H1 (cell line): ENCODE measurements around the gene CCNE1. TPM values are rescaled to one million over a fixed set of nuclear protein-coding genes. Genes with fewer than 3 reads are reported as not detected.
"Not testable (repeated sequence)": the region's sequence is repeated elsewhere in the genome, so short reads cannot be mapped to it uniquely, and the experiment has no call there.

Experiments used
- CTCF ChIA-PET: fragments of 300-600 bp; sonication (Branson Sonifier 250); formaldehyde crosslinking; loops from one replicate; lab custom pipeline; 2021; ENCODE audit not compliant: partially characterized antibody; lab: Charles Lee
- POLR2A ChIA-PET: fragments of 300-600 bp; sonication (Branson Sonifier 250); formaldehyde crosslinking; loops from one replicate; lab custom pipeline; 2021; ENCODE audit warnings: inconsistent platforms; ENCODE audit not compliant: partially characterized antibody; lab: Charles Lee
- DNase-seq, 2 experiments: peaks; one replicate each; pipeline versions ENCODE4 v3.0.0 to v3.0.0-alpha.2; 2010 to 2022; ENCODE audit warnings: low spot score in 2 of 2, low read depth in 1 of 2, mixed read lengths in 1 of 2
- FAIRE-seq: peaks from 2 replicates; lab custom pipeline; 2011; peaks lifted over from hg19 to GRCh38; lab: Jason Lieb, UNC
- H2AFZ ChIP-seq: 2 replicates; pipeline ENCODE4 v1.8.1; 2012; ENCODE audit warnings: low read length, inconsistent platforms
- H2AK5ac ChIP-seq: 2 replicates; pipeline ENCODE4 v1.6.1; 2013; ENCODE audit warnings: low read depth, low read length
- H2BK120ac ChIP-seq: replicated peaks from 2 replicates; pipeline ENCODE3; 2013; ENCODE audit warnings: low read depth, low read length, inconsistent platforms
- H2BK12ac ChIP-seq: 2 replicates; pipeline ENCODE4 v1.6.1; 2013; ENCODE audit warnings: low read depth, low read length
- H2BK15ac ChIP-seq: 2 replicates; pipeline ENCODE4 v1.6.1; 2013; ENCODE audit warnings: low read length
- H2BK20ac ChIP-seq: 2 replicates; pipeline ENCODE4 v1.6.1; 2013; ENCODE audit warnings: low read length
- H2BK5ac ChIP-seq: 2 replicates; pipeline ENCODE4 v1.6.1; 2013; ENCODE audit warnings: low read depth, low read length
- H3K14ac ChIP-seq: 2 replicates; pipeline ENCODE4 v1.6.1; 2013; ENCODE audit warnings: inconsistent platforms; ENCODE audit not compliant: insufficient read length
- H3K18ac ChIP-seq: 2 replicates; pipeline ENCODE4 v1.6.1; 2013; ENCODE audit warnings: low read length; ENCODE audit errors: extremely low read depth
- H3K23ac ChIP-seq: 2 replicates; pipeline ENCODE4 v1.6.1; 2013; ENCODE audit warnings: inconsistent platforms; ENCODE audit not compliant: insufficient read length
- H3K23me2 ChIP-seq: 2 replicates; pipeline ENCODE4 v1.6.1; 2013; ENCODE audit warnings: low read depth, low read length
- H3K27ac ChIP-seq: 2 replicates; pipeline ENCODE4 v1.6.1; 2011; ENCODE audit warnings: low read depth, low read length, inconsistent platforms
- H3K27me3 ChIP-seq, 4 experiments: replicated peaks in 1 of 4; 1 replicate in 1 of 4; 2 replicates in 3 of 4; pipeline versions ENCODE4 v1.6.1 to v1.8.1; 2011 to 2013; ENCODE audit warnings: low read length in 3 of 4, mild to moderate bottlenecking in 3 of 4, inconsistent platforms in 2 of 4, mixed read lengths in 2 of 4, moderate library complexity in 1 of 4; ENCODE audit not compliant: control insufficient read depth in 3 of 4, insufficient read depth in 3 of 4; ENCODE audit errors: extremely low read depth in 1 of 4
- H3K36me3 ChIP-seq, 4 experiments: 2 replicates each; pipeline versions ENCODE4 v1.6.1 to v1.8.1; 2011 to 2013; ENCODE audit warnings: mild to moderate bottlenecking in 4 of 4, low read length in 3 of 4, moderate library complexity in 2 of 4, control low read depth in 1 of 4, inconsistent platforms in 1 of 4; ENCODE audit not compliant: insufficient read depth in 4 of 4, control insufficient read depth in 2 of 4
- H3K4ac ChIP-seq: replicated peaks from 2 replicates; pipeline ENCODE3; 2013; ENCODE audit warnings: low read length, low read depth, mixed read lengths, inconsistent platforms; ENCODE audit not compliant: insufficient read length
- H3K4me1 ChIP-seq, 4 experiments: replicated peaks in 1 of 4; 1 replicate in 1 of 4; 2 replicates in 3 of 4; pipeline versions ENCODE4 v1.6.1 to v1.8.1; 2011 to 2013; ENCODE audit warnings: low read length in 3 of 4, inconsistent platforms in 2 of 4, mixed read lengths in 1 of 4; ENCODE audit not compliant: insufficient read depth in 4 of 4, control insufficient read depth in 3 of 4
- H3K4me2 ChIP-seq, 2 experiments: 2 replicates each; pipeline versions ENCODE4 v1.6.1 to v1.8.1; 2011 to 2013; ENCODE audit warnings: low read depth in 2 of 2, low read length in 2 of 2, control low read depth in 1 of 2, inconsistent platforms in 1 of 2, mild to moderate bottlenecking in 1 of 2; ENCODE audit not compliant: insufficient read depth in 1 of 2
- H3K4me3 ChIP-seq, 4 experiments: fragments of 200-600, 300-600 bp in 1 of 4; sonication (generic), shearing (Covaris generic), sonication (Bioruptor Twin) in 1 of 4; 2 replicates each; pipeline versions ENCODE4 v1.5.1 to v1.8.1; 2011 to 2016; ENCODE audit warnings: low read length in 4 of 4, low read depth in 3 of 4, control low read depth in 2 of 4, inconsistent platforms in 2 of 4, mild to moderate bottlenecking in 2 of 4, mixed read lengths in 1 of 4, moderate library complexity in 1 of 4; ENCODE audit not compliant: insufficient read depth in 2 of 4; ENCODE audit errors: extremely low read depth in 1 of 4
- H3K56ac ChIP-seq: replicated peaks from 2 replicates; pipeline ENCODE3; 2013; ENCODE audit warnings: low read depth, mild to moderate bottlenecking, mixed read lengths, low read length, inconsistent platforms; ENCODE audit not compliant: insufficient read length
- H3K79me1 ChIP-seq: 2 replicates; pipeline ENCODE4 v1.6.1; 2013; ENCODE audit warnings: low read depth, low read length, control low read depth
- H3K79me2 ChIP-seq, 2 experiments: 2 replicates each; pipeline versions ENCODE4 v1.6.1 to v1.8.1; 2012 to 2013; ENCODE audit warnings: low read length in 2 of 2, mild to moderate bottlenecking in 2 of 2, inconsistent platforms in 1 of 2; ENCODE audit not compliant: insufficient read depth in 2 of 2, control insufficient read depth in 1 of 2
- H3K9ac ChIP-seq, 4 experiments: replicated peaks in 1 of 4; 1 replicate in 1 of 4; 2 replicates in 3 of 4; pipeline versions ENCODE4 v1.6.1 to v1.8.1; 2011 to 2013; ENCODE audit warnings: low read depth in 3 of 4, low read length in 3 of 4, control low read depth in 2 of 4, mild to moderate bottlenecking in 2 of 4, moderate library complexity in 2 of 4, inconsistent platforms in 1 of 4; ENCODE audit errors: extremely low read depth in 1 of 4
- H3K9me3 ChIP-seq, 2 experiments: 2 replicates each; pipeline versions ENCODE4 v1.6.1 to v1.8.1; 2012 to 2013; ENCODE audit warnings: mild to moderate bottlenecking in 2 of 2, moderate library complexity in 2 of 2, control low read depth in 1 of 2, inconsistent platforms in 1 of 2, low read depth in 1 of 2, low read length in 1 of 2, mixed read lengths in 1 of 2; ENCODE audit not compliant: insufficient read depth in 2 of 2
- H4K20me1 ChIP-seq, 2 experiments: replicated peaks in 1 of 2; 2 replicates each; pipeline versions ENCODE3 to v1.8.1; 2011 to 2013; ENCODE audit warnings: inconsistent platforms in 2 of 2, low read length in 2 of 2, mild to moderate bottlenecking in 1 of 2; ENCODE audit not compliant: insufficient read depth in 2 of 2, control insufficient read depth in 1 of 2
- H4K5ac ChIP-seq: 2 replicates; pipeline ENCODE4 v1.6.1; 2013; ENCODE audit warnings: low read length, low read depth, mixed read lengths, inconsistent platforms; ENCODE audit not compliant: insufficient read length
- H4K8ac ChIP-seq: 2 replicates; pipeline ENCODE4 v1.8.0; 2013; ENCODE audit warnings: mild to moderate bottlenecking, moderate library complexity, low read length, inconsistent platforms; ENCODE audit not compliant: insufficient read depth; ENCODE audit errors: extremely low read depth
- H4K91ac ChIP-seq: replicated peaks from 2 replicates; pipeline ENCODE3; 2013; ENCODE audit warnings: low read length, mixed read lengths, inconsistent platforms; ENCODE audit not compliant: insufficient read length
- WGBS, 2 experiments: shearing (Covaris generic) in 1 of 2; methylation state at CpG; one replicate each; pipeline versions ENCODE4 v1.1.6 to v1.1.7; 2013 to 2015; ENCODE audit warnings: low lambda C conversion rate in 2 of 2, mixed read lengths in 2 of 2, inconsistent platforms in 1 of 2, low coverage in 1 of 2, missing lambda C conversion rate in 1 of 2; ENCODE audit not compliant: insufficient replicate concordance in 2 of 2, insufficient coverage in 1 of 2, insufficient read length in 1 of 2; ENCODE audit errors: extremely low coverage in 1 of 2, missing lambda C conversion rate in 1 of 2; 5-methylcytosine and 5-hydroxymethylcytosine counted together
- polyA plus RNA-seq, 7 experiments: library from polyadenylated mRNA; depleted of rRNA in 3 of 7; stranded (reverse) in 5 of 7; unstranded in 2 of 7; fragments of >200 nt in 5 of 7; fragments of 200-250 nt in 2 of 7; gene quantifications; 1 replicate in 5 of 7; 2 replicates in 1 of 7; 4 replicates in 1 of 7; pipeline versions ENCODE4 v1.2.1 to v1.2.3, GENCODE V29; 2011 to 2013; ENCODE audit warnings: missing spikeins in 2 of 7, mixed read lengths in 2 of 7
- total RNA-seq: library from RNA; stranded (reverse); fragmentation: NEBNext Ultra II Directional; extraction: Animal tissue kit (Norgen Biotek cat#: 25700); gene quantifications from 2 replicates; pipeline ENCODE4 v1.2.1, GENCODE V29; 2021

CCNE1 gene
- total and polyA plus RNA-seq, 2 of the 8 experiments (the other 6 are each of a cell fraction or from before 2014, with no cell fraction given) = 43.2 to 44.6 TPM

- H3K56ac ChIP-seq, H3K4ac ChIP-seq, H3K18ac ChIP-seq, H3K23ac ChIP-seq, H2BK12ac ChIP-seq, H3K4me3 ChIP-seq, H3K9me3 ChIP-seq, H4K91ac ChIP-seq, H2BK120ac ChIP-seq, H2BK5ac ChIP-seq, H3K36me3 ChIP-seq, H4K20me1 ChIP-seq, CTCF ChIA-PET, H3K9ac ChIP-seq, H3K4me1 ChIP-seq, DNase-seq, H2BK20ac ChIP-seq, H2AFZ ChIP-seq, H4K5ac ChIP-seq, H3K27me3 ChIP-seq, H3K14ac ChIP-seq, H3K79me1 ChIP-seq, H2BK15ac ChIP-seq, H3K4me2 ChIP-seq, H2AK5ac ChIP-seq, POLR2A ChIA-PET, FAIRE-seq, H4K8ac ChIP-seq, H3K79me2 ChIP-seq, H3K27ac ChIP-seq, H3K23me2 ChIP-seq: not testable (repeated sequence)
- WGBS, 2 experiments = 89% methylated on average over 5 of the region's 7 CpGs; no CpG with 5 or more reads in 1 of the 2 experiments
Measured at GRCh38 chr19:29794490-29794889, 17.3 kb upstream of the CCNE1 start.
